ENCODE data around the gene ATP5F1D.

GRCh38 chr19:1263188-1263587 lies 21.6 kb downstream of the ATP5F1D start:
- TF ChIP-seq, protein P1, sequence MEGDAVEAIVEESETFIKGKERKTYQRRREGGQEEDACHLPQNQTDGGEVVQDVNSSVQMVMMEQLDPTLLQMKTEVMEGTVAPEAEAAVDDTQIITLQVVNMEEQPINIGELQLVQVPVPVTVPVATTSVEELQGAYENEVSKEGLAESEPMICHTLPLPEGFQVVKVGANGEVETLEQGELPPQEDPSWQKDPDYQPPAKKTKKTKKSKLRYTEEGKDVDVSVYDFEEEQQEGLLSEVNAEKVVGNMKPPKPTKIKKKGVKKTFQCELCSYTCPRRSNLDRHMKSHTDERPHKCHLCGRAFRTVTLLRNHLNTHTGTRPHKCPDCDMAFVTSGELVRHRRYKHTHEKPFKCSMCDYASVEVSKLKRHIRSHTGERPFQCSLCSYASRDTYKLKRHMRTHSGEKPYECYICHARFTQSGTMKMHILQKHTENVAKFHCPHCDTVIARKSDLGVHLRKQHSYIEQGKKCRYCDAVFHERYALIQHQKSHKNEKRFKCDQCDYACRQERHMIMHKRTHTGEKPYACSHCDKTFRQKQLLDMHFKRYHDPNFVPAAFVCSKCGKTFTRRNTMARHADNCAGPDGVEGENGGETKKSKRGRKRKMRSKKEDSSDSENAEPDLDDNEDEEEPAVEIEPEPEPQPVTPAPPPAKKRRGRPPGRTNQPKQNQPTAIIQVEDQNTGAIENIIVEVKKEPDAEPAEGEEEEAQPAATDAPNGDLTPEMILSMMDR (IDR thresholded peaks at IDR 0.05), result no peak
- TF ChIP-seq EZH2 (IDR thresholded peaks at IDR 0.05), result no peak

Data from neural progenitor cell (in vitro differentiated cells).